ENCODE results near the gene SBF2.

Gene SBF2

DNA sequence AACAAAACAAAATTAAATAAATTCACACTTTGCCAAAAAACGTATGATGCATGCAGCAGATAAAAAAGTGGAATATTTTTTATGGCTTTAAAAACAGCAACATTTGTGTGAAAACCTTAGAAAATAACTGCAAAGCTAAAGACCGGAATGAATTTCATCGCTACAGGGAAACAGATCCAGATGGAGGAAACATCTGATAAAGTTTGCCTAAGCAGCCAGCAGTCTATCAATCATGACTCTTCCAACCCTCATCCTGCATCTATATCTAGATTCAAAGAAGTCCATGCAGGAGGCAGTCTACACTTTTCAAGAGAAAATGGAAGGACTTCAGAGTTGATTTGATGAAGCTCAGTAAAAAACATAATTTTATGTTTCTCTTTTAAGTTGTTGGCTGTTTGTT lies 503.3 kb downstream of the SBF2 start:
- no peak overlapping the region for H2BK5ac ChIP-seq (ENCODE audit: low read length)
- H3K27me3 ChIP-seq (ENCODE audit: control insufficient read depth in 3 of 3, insufficient read depth in 3 of 3, low read depth in 1 of 3, low read length in 3 of 3), result no peaks in the 10 kb centered on the region
- WGBS, 2 donors (ENCODE audit: extremely low coverage in 2 of 2, insufficient read length in 2 of 2, insufficient replicate concordance in 1 of 2), result no CpG with 5 or more reads among the region's 3 CpGs
- no peaks in the 10 kb centered on the region for H3K4me1 ChIP-seq (ENCODE audit: control insufficient read depth in 2 of 2, insufficient read depth in 1 of 2, low read depth in 1 of 2, low read length in 2 of 2)
- H4K8ac ChIP-seq (ENCODE audit: low read depth, low read length), result no peak overlapping the region
- peaks cover 16 to 53% of the 10 kb centered on the region in 2 donors for H3K36me3 ChIP-seq (replicated peaks in 1 of 2; ENCODE audit: control insufficient read depth in 2 of 2, insufficient read depth in 2 of 2, low read length in 2 of 2)
- no peak overlapping the region for H2BK12ac ChIP-seq (ENCODE audit: low read length)
- H3K4ac ChIP-seq (ENCODE audit: low read length), result no peak overlapping the region
- H3K18ac ChIP-seq (ENCODE audit: low read length), result no peak overlapping the region
- no peak overlapping the region for H3K4me2 ChIP-seq (ENCODE audit: insufficient read depth, low read length, poor library complexity, severe bottlenecking)
- H3K23ac ChIP-seq (ENCODE audit: low read depth, low read length, poor library complexity), result no peak overlapping the region
- no peak overlapping the region for H3K9ac ChIP-seq (ENCODE audit: low read depth, low read length, poor library complexity)
- H3K14ac ChIP-seq (ENCODE audit: low read length), result no peak overlapping the region
- no peaks in the 10 kb centered on the region for H3K9me3 ChIP-seq (replicated peaks in 1 of 2; ENCODE audit: control insufficient read depth in 2 of 2, insufficient read depth in 1 of 2, low read depth in 1 of 2, low read length in 2 of 2)
- H2BK120ac ChIP-seq (ENCODE audit: low read depth, low read length), result no peak overlapping the region
- no peak overlapping the region for H2AK5ac ChIP-seq (ENCODE audit: low read depth, low read length)
- no peak overlapping the region for H2AFZ ChIP-seq (ENCODE audit: low read length)
- no peak overlapping the region for H3K27ac ChIP-seq (replicated peaks; ENCODE audit: low read length)
- no peak for DNase-seq (ENCODE audit: low spot score)
- H3K79me1 ChIP-seq (ENCODE audit: low read depth, low read length), result no peaks in the 10 kb centered on the region
- no peak overlapping the region for H4K91ac ChIP-seq (ENCODE audit: low read depth, low read length, poor library complexity)
- no peak overlapping the region for H2BK15ac ChIP-seq (ENCODE audit: low read length)
- H3K4me3 ChIP-seq (ENCODE audit: low read length in 2 of 2), result no peak overlapping the region

DNA sequence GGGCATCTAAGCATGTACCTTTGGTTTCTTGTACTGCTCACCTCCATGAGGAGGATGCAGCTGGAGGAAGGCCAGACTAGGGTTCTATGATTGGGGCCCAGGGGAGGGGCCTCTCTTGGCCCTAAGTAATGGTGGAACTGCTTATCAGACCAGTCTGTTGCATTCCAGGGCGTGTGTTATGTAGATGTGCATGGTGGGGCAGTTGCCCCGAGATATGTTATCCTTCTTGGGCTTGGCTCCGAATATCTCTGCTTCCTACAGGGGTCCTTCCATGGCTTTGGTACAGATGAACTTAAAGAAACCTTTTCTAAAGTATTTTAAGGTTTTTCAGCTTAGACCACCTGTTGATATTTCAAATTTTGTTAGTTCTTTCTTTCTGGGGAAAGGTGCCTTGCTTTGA lies 504.1 kb downstream of the SBF2 start:
- WGBS, 2 donors (ENCODE audit: extremely low coverage in 2 of 2, insufficient read length in 2 of 2, insufficient replicate concordance in 1 of 2), result no CpG with 5 or more reads among the region's 3 CpGs
- Histone ChIP-seq H3K4me1 (ENCODE audit: control insufficient read depth in 2 of 2, insufficient read depth in 1 of 2, low read depth in 1 of 2, low read length in 2 of 2) (no peaks in the 10 kb centered on the region), H3K18ac (ENCODE audit: low read length) (no peak overlapping the region), H3K4me2 (ENCODE audit: insufficient read depth, low read length, poor library complexity, severe bottlenecking) (no peak overlapping the region), H3K79me1 (ENCODE audit: low read depth, low read length) (no peaks in the 10 kb centered on the region), H3K36me3 (replicated peaks in 1 of 2; ENCODE audit: control insufficient read depth in 2 of 2, insufficient read depth in 2 of 2, low read length in 2 of 2) (peaks cover 16 to 58% of the 10 kb centered on the region in 2 donors), H3K9ac (ENCODE audit: low read depth, low read length, poor library complexity) (no peak overlapping the region), H3K4ac (ENCODE audit: low read length) (no peak overlapping the region), H3K23ac (ENCODE audit: low read depth, low read length, poor library complexity) (no peak overlapping the region), H4K8ac (ENCODE audit: low read depth, low read length) (no peak overlapping the region), H2BK12ac (ENCODE audit: low read length) (no peak overlapping the region), H3K14ac (ENCODE audit: low read length) (no peak overlapping the region), H2BK15ac (ENCODE audit: low read length) (no peak overlapping the region), H3K27me3 (ENCODE audit: control insufficient read depth in 3 of 3, insufficient read depth in 3 of 3, low read depth in 1 of 3, low read length in 3 of 3) (no peaks in the 10 kb centered on the region), H4K91ac (ENCODE audit: low read depth, low read length, poor library complexity) (no peak overlapping the region), H3K27ac (replicated peaks; ENCODE audit: low read length) (no peak overlapping the region), H3K4me3 (ENCODE audit: low read length in 2 of 2) (no peak overlapping the region), H2AFZ (ENCODE audit: low read length) (no peak overlapping the region), H2BK5ac (ENCODE audit: low read length) (no peak overlapping the region), H2BK120ac (ENCODE audit: low read depth, low read length) (no peak overlapping the region), H3K9me3 (replicated peaks in 1 of 2; ENCODE audit: control insufficient read depth in 2 of 2, insufficient read depth in 1 of 2, low read depth in 1 of 2, low read length in 2 of 2) (no peaks in the 10 kb centered on the region), H2AK5ac (ENCODE audit: low read depth, low read length) (no peak overlapping the region)
- DNase-seq (ENCODE audit: low spot score), result no peak

DNA sequence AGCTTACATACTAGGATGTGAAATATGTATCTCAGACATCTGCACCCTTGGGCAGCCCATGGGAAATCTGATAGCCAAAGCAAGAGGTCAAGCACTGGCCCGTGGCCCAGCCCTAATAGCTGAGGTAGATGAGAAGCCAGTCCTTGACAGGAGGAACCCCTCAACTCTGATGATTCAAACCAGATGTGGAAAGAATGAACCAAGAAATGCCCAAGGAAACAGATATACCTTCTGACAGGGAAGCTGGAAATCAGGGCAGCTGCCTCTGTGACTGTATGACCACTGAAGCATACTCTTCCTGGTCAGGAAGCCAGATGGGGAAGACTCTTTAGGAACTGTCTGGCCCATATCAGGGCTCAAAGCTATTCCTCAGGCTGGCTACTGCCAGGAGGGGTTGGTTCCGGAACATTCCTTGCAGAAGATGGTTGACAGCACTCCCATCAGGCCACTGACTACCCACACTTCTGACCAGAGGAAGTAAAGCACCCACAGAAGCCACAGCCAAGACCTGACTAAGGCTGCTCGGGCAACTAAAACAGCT lies 506.0 kb downstream of the SBF2 start:
- Histone ChIP-seq H3K14ac (ENCODE audit: low read length) (no peak overlapping the region), H2AFZ (ENCODE audit: low read length) (no peak overlapping the region), H3K36me3 (replicated peaks in 1 of 2; ENCODE audit: control insufficient read depth in 2 of 2, insufficient read depth in 2 of 2, low read length in 2 of 2) (peaks cover 19 to 77% of the 10 kb centered on the region in 2 donors), H3K4me1 (ENCODE audit: control insufficient read depth in 2 of 2, insufficient read depth in 1 of 2, low read depth in 1 of 2, low read length in 2 of 2) (no peaks in the 10 kb centered on the region), H3K9ac (ENCODE audit: low read depth, low read length, poor library complexity) (no peak overlapping the region), H2BK12ac (ENCODE audit: low read length) (no peak overlapping the region), H3K27ac (replicated peaks; ENCODE audit: low read length) (no peak overlapping the region), H3K4me3 (ENCODE audit: low read length in 2 of 2) (no peak overlapping the region), H2BK15ac (ENCODE audit: low read length) (no peak overlapping the region), H3K27me3 (ENCODE audit: control insufficient read depth in 3 of 3, insufficient read depth in 3 of 3, low read depth in 1 of 3, low read length in 3 of 3) (no peaks in the 10 kb centered on the region), H3K4ac (ENCODE audit: low read length) (no peak overlapping the region), H3K23ac (ENCODE audit: low read depth, low read length, poor library complexity) (no peak overlapping the region), H4K8ac (ENCODE audit: low read depth, low read length) (no peak overlapping the region), H3K79me1 (ENCODE audit: low read depth, low read length) (no peaks in the 10 kb centered on the region), H2AK5ac (ENCODE audit: low read depth, low read length) (no peak overlapping the region), H4K91ac (ENCODE audit: low read depth, low read length, poor library complexity) (no peak overlapping the region), H2BK120ac (ENCODE audit: low read depth, low read length) (no peak overlapping the region), H3K9me3 (replicated peaks in 1 of 2; ENCODE audit: control insufficient read depth in 2 of 2, insufficient read depth in 1 of 2, low read depth in 1 of 2, low read length in 2 of 2) (no peaks in the 10 kb centered on the region), H3K4me2 (ENCODE audit: insufficient read depth, low read length, poor library complexity, severe bottlenecking) (no peak overlapping the region), H3K18ac (ENCODE audit: low read length) (no peak overlapping the region), H2BK5ac (ENCODE audit: low read length) (no peak overlapping the region)
- no peak for DNase-seq (ENCODE audit: low spot score)
- WGBS, 2 donors (ENCODE audit: extremely low coverage in 2 of 2, insufficient read length in 2 of 2, insufficient replicate concordance in 1 of 2), result no CpG with 5 or more reads among the region's 3 CpGs

DNA sequence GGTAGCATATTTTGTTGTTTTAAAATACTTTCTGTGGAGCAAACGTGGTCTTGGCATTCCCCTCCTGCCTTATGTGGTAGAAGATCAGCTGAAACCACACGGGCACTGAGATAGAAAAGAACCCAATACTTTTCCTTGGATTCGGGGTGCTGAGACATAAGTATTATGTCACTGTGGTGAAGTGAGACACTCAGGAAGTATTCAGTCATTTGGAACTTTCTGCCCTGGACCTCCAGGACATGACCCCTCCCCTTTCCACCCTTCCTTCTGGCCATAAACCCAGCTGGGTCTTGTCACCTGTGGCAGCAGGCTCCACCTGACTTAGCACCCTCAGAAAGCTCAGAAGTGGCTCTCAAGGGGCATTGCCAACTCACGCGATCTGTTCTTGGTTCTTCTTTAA lies 506.8 kb downstream of the SBF2 start:
- H3K79me1 ChIP-seq (ENCODE audit: low read depth, low read length), result no peaks in the 10 kb centered on the region
- no peaks in the 10 kb centered on the region for H3K9me3 ChIP-seq (replicated peaks in 1 of 2; ENCODE audit: control insufficient read depth in 2 of 2, insufficient read depth in 1 of 2, low read depth in 1 of 2, low read length in 2 of 2)
- no peaks in the 10 kb centered on the region for H3K27me3 ChIP-seq (ENCODE audit: control insufficient read depth in 3 of 3, insufficient read depth in 3 of 3, low read depth in 1 of 3, low read length in 3 of 3)
- DNase-seq (ENCODE audit: low spot score), result no peak
- H3K4ac ChIP-seq (ENCODE audit: low read length), result no peak overlapping the region
- no CpG with 5 or more reads among the region's 5 CpGs for WGBS, 2 donors (ENCODE audit: extremely low coverage in 2 of 2, insufficient read length in 2 of 2, insufficient replicate concordance in 1 of 2)
- no peak overlapping the region for H2AFZ ChIP-seq (ENCODE audit: low read length)
- no peak overlapping the region for H3K4me3 ChIP-seq (ENCODE audit: low read length in 2 of 2)
- H3K9ac ChIP-seq (ENCODE audit: low read depth, low read length, poor library complexity), result no peak overlapping the region
- no peak overlapping the region for H2AK5ac ChIP-seq (ENCODE audit: low read depth, low read length)
- no peak overlapping the region for H2BK120ac ChIP-seq (ENCODE audit: low read depth, low read length)
- H3K23ac ChIP-seq (ENCODE audit: low read depth, low read length, poor library complexity), result no peak overlapping the region
- no peak overlapping the region for H4K8ac ChIP-seq (ENCODE audit: low read depth, low read length)
- no peak overlapping the region for H2BK12ac ChIP-seq (ENCODE audit: low read length)
- no peak overlapping the region for H2BK5ac ChIP-seq (ENCODE audit: low read length)
- no peak overlapping the region for H3K14ac ChIP-seq (ENCODE audit: low read length)
- no peak overlapping the region for H4K91ac ChIP-seq (ENCODE audit: low read depth, low read length, poor library complexity)
- H3K4me1 ChIP-seq (ENCODE audit: control insufficient read depth in 2 of 2, insufficient read depth in 1 of 2, low read depth in 1 of 2, low read length in 2 of 2), result no peaks in the 10 kb centered on the region
- no peak overlapping the region for H3K27ac ChIP-seq (replicated peaks; ENCODE audit: low read length)
- no peak overlapping the region for H2BK15ac ChIP-seq (ENCODE audit: low read length)
- H3K36me3 ChIP-seq (replicated peaks in 1 of 2; ENCODE audit: control insufficient read depth in 2 of 2, insufficient read depth in 2 of 2, low read length in 2 of 2), result peaks cover 17 to 73% of the 10 kb centered on the region in 2 donors
- H3K18ac ChIP-seq (ENCODE audit: low read length), result no peak overlapping the region
- no peak overlapping the region for H3K4me2 ChIP-seq (ENCODE audit: insufficient read depth, low read length, poor library complexity, severe bottlenecking)
